ENCODE results near the gene CTBP2. TPM values are rescaled to one million over a fixed set of nuclear protein-coding genes. Genes with fewer than 3 reads are reported as not detected.

Gene CTBP2
- polyA plus RNA-seq, 1 experiment: 72.9 TPM

DNA sequence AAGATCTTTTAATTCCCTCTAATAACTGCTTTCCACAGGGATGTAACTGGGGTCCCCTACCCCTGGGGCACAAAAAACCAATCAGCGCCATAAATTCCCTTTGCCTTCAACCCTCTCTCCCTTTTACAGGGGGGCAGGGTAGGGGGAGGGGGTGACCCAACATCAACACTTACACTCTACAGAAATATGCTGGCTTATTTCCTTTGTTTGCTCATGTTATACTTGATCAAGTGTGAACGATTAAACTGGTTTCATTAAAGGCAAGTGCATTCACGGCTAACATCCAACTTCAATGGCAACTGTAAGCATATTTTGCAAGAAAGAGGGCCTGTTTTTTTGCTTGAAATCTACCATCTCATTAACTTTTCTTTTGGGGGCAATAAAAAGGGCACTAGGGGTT lies 2.9 kb downstream of the CTBP2 start:
- ChIA-PET POLR2A (no interaction called here), CTCF (interaction anchor here (1.9 kb wide), 1 partner anchor 95 kb away, joined by 5 read pairs; no protein-coding TSS in a partner anchor)
- TF ChIP-seq, protein P1, sequence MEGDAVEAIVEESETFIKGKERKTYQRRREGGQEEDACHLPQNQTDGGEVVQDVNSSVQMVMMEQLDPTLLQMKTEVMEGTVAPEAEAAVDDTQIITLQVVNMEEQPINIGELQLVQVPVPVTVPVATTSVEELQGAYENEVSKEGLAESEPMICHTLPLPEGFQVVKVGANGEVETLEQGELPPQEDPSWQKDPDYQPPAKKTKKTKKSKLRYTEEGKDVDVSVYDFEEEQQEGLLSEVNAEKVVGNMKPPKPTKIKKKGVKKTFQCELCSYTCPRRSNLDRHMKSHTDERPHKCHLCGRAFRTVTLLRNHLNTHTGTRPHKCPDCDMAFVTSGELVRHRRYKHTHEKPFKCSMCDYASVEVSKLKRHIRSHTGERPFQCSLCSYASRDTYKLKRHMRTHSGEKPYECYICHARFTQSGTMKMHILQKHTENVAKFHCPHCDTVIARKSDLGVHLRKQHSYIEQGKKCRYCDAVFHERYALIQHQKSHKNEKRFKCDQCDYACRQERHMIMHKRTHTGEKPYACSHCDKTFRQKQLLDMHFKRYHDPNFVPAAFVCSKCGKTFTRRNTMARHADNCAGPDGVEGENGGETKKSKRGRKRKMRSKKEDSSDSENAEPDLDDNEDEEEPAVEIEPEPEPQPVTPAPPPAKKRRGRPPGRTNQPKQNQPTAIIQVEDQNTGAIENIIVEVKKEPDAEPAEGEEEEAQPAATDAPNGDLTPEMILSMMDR (IDR thresholded peaks at IDR 0.05; ENCODE audit: insufficient read depth, low read depth, low read length): no peak

DNA sequence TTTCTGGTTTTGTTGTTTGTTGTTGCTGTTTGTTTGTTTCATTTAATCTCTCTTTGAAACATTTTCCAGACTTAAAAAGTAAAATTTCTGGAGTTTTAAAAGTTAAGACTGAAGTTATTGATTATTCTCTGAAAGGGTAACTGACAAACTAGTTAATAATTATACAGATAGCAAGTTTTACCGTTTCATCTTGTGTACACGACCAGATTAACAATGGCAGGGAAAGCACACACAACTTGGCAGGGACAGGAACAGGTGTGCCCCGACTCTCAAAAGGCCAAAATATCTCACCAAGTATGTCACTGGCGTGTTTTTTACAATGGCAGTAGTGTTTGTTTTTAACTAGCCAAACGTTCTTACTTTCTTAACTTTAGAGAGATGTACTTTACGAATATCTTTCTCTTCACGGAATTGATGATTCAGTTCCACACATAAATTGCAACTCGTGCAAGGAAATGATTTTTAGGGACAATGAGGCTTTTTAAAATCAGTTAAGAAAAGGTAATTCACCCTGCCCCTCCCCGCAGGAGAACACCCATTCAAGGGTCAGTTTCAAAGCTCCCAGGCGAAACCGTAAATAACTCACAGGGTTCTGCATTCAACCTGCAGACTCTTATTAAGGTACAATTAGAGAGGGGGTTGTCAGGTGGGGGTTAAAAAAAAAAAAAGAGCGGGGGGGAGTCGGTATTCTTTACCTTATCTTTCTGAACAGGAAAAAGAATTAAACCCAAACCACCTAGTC lies 3.5 kb downstream of the CTBP2 start:
- DNase-seq (ENCODE audit: low read depth): no peak
- CTCF ChIA-PET: interaction anchor here (0.6 to 1.9 kb wide), 3 partner anchors 94 to 433 kb away, joined by 3 to 5 read pairs (median 3); no protein-coding TSS in a partner anchor
- Histone ChIP-seq H3K36me3 (ENCODE audit: control insufficient read depth, insufficient read depth, low read length) (no peaks in the 10 kb centered on the region), H3K4me3 (ENCODE audit: low read depth, low read length) (peak overlapping the region; percentile 73), H3K27me3 (ENCODE audit: control insufficient read depth, insufficient read depth, low read length) (no peaks in the 10 kb centered on the region)
- POLR2A ChIA-PET: no interaction called here
- TF ChIP-seq, protein P1 (IDR thresholded peaks at IDR 0.05; ENCODE audit: insufficient read depth, low read depth, low read length): no peak

More for the DNA sequence above, 2.9 kb downstream of the CTBP2 start:
- Histone ChIP-seq H3K27me3 (ENCODE audit: control insufficient read depth, insufficient read depth, low read length) (no peaks in the 10 kb centered on the region), H3K36me3 (ENCODE audit: control insufficient read depth, insufficient read depth, low read length) (no peaks in the 10 kb centered on the region), H3K4me3 (ENCODE audit: low read depth, low read length) (peak overlapping the region; percentile 73)
- DNase-seq (ENCODE audit: low read depth): no peak

GRCh38 chr10:125156196-125156595 lies 4.2 kb downstream of the CTBP2 start:
- ChIA-PET CTCF (interaction anchor here (0.7 to 1.9 kb wide), 4 partner anchors 93 to 195 kb away, joined by 3 to 5 read pairs (median 3); no protein-coding TSS in a partner anchor), POLR2A (no interaction called here)
- Histone ChIP-seq H3K4me3 (ENCODE audit: low read depth, low read length) (no peak overlapping the region), H3K27me3 (ENCODE audit: control insufficient read depth, insufficient read depth, low read length) (no peaks in the 10 kb centered on the region), H3K36me3 (ENCODE audit: control insufficient read depth, insufficient read depth, low read length) (peaks cover under 1% of the 10 kb centered on the region; the same call in 1 of the 2 replicates)
- DNase-seq (ENCODE audit: low read depth): no peak
- TF ChIP-seq, protein P1 (IDR thresholded peaks at IDR 0.05; ENCODE audit: insufficient read depth, low read depth, low read length): no peak

- DNase-seq (ENCODE audit: low read depth): no peak
- CTCF ChIA-PET: interaction anchor here (0.6 to 3.7 kb wide), 5 partner anchors 10 to 163 kb away, joined by 3 to 19 read pairs (median 4); no protein-coding TSS in a partner anchor
Measured at GRCh38 chr10:125155101-125155500, 5.3 kb downstream of the CTBP2 start.

GRCh38 chr10:125154529-125154928 lies 5.8 kb downstream of the CTBP2 start:
- H3K4me3 ChIP-seq (ENCODE audit: low read depth, low read length): peak overlapping the region; percentile 4; the same call in 1 of the 2 replicates
- DNase-seq (ENCODE audit: low read depth): no peak
- H3K27me3 ChIP-seq (ENCODE audit: control insufficient read depth, insufficient read depth, low read length): no peaks in the 10 kb centered on the region
- TF ChIP-seq, protein P1 (IDR thresholded peaks at IDR 0.05; ENCODE audit: insufficient read depth, low read depth, low read length): no peak
- ChIA-PET CTCF (interaction anchor here (0.6 to 3.7 kb wide), 9 partner anchors 10 to 162 kb away, joined by 3 to 19 read pairs (median 4); no protein-coding TSS in a partner anchor), POLR2A (interaction anchor here (0.7 kb wide), 1 partner anchor 565 kb away, joined by 4 read pairs; the partner anchor contains the start of gene EDRF1)
- H3K36me3 ChIP-seq (ENCODE audit: control insufficient read depth, insufficient read depth, low read length): peaks cover 8% of the 10 kb centered on the region

More at GRCh38 chr10:125155101-125155500, 5.3 kb downstream of the CTBP2 start:
- peaks cover 7% of the 10 kb centered on the region for H3K36me3 ChIP-seq (ENCODE audit: control insufficient read depth, insufficient read depth, low read length)
- TF ChIP-seq, protein P1 (IDR thresholded peaks at IDR 0.05; ENCODE audit: insufficient read depth, low read depth, low read length): no peak
- no peak overlapping the region; the same call in 1 of the 2 replicates for H3K4me3 ChIP-seq (ENCODE audit: low read depth, low read length)
- POLR2A ChIA-PET: interaction anchor here (0.7 kb wide), 1 partner anchor 564 kb away, joined by 4 read pairs; the partner anchor contains the start of gene EDRF1
- no peaks in the 10 kb centered on the region for H3K27me3 ChIP-seq (ENCODE audit: control insufficient read depth, insufficient read depth, low read length)
